H9 (cell line): Measurements from ENCODE around the gene CKB. TPM values are rescaled to one million over a fixed set of nuclear protein-coding genes. Genes with fewer than 3 reads are reported as not detected.
"Not testable (repeated sequence)": the region's sequence is repeated elsewhere in the genome, so short reads cannot be mapped to it uniquely, and the experiment has no call there.

ENCODE experiments used
- DNase-seq: peaks from one replicate; pipeline ENCODE4 v3.0.0-alpha.2; 2017
- H2AFZ ChIP-seq: one replicate; pipeline ENCODE4 v1.6.1; 2013; ENCODE audit warnings: mild to moderate bottlenecking, low read length, control low read depth, moderate library complexity
- H2AK5ac ChIP-seq: 2 replicates; pipeline ENCODE4 v1.6.1; 2013; ENCODE audit warnings: low read length, control low read depth, mixed read lengths; ENCODE audit not compliant: insufficient read length
- H2BK120ac ChIP-seq: one replicate; pipeline ENCODE4 v1.6.1; 2013; ENCODE audit warnings: low read depth, mild to moderate bottlenecking, low read length, control low read depth, inconsistent platforms; ENCODE audit not compliant: poor library complexity, severe bottlenecking
- H2BK12ac ChIP-seq: 2 replicates; pipeline ENCODE4 v1.6.1; 2013; ENCODE audit warnings: low read length, control low read depth, mixed read lengths, low read depth; ENCODE audit not compliant: insufficient read length
- H2BK15ac ChIP-seq: 2 replicates; pipeline ENCODE4 v1.6.1; 2013; ENCODE audit warnings: low read depth, low read length, control low read depth
- H2BK20ac ChIP-seq: one replicate; pipeline ENCODE4 v1.6.1; 2013; ENCODE audit warnings: low read depth, mild to moderate bottlenecking, low read length, control low read depth, inconsistent platforms; ENCODE audit not compliant: poor library complexity, severe bottlenecking
- H2BK5ac ChIP-seq: 2 replicates; pipeline ENCODE4 v1.6.1; 2013; ENCODE audit warnings: low read length, control low read depth, mixed read lengths; ENCODE audit not compliant: insufficient read length
- H3K14ac ChIP-seq: 2 replicates; pipeline ENCODE4 v1.6.1; 2013; ENCODE audit warnings: low read length, control low read depth; ENCODE audit not compliant: insufficient read depth
- H3K18ac ChIP-seq: 2 replicates; pipeline ENCODE4 v1.6.1; 2013; ENCODE audit warnings: low read depth, mild to moderate bottlenecking, mixed read lengths, low read length, control low read depth; ENCODE audit not compliant: insufficient read length
- H3K23ac ChIP-seq: 2 replicates; pipeline ENCODE4 v1.6.1; 2013; ENCODE audit warnings: low read length, control low read depth, mixed read lengths, low read depth; ENCODE audit not compliant: insufficient read length
- H3K23me2 ChIP-seq: 2 replicates; pipeline ENCODE4 v1.6.1; 2013; ENCODE audit warnings: low read depth, mild to moderate bottlenecking, mixed read lengths, low read length, control low read depth; ENCODE audit not compliant: insufficient read length, poor library complexity, severe bottlenecking
- H3K27ac ChIP-seq: 2 replicates; pipeline ENCODE4 v1.5.1; 2013; ENCODE audit warnings: low read length, control low read depth, mixed read lengths, low read depth; ENCODE audit not compliant: insufficient read length
- H3K27me3 ChIP-seq: 2 replicates; pipeline ENCODE4 v1.6.1; 2013; ENCODE audit warnings: low read length, control low read depth, inconsistent platforms; ENCODE audit not compliant: insufficient read depth
- H3K4ac ChIP-seq: 2 replicates; pipeline ENCODE4 v1.6.1; 2013; ENCODE audit warnings: low read depth, mild to moderate bottlenecking, control low read depth, inconsistent platforms, low read length, moderate library complexity
- H3K4me1 ChIP-seq: 2 replicates; pipeline ENCODE4 v1.6.1; 2013; ENCODE audit warnings: low read length, control low read depth, inconsistent platforms; ENCODE audit not compliant: insufficient read depth
- H3K4me2 ChIP-seq: 2 replicates; pipeline ENCODE4 v1.6.1; 2013; ENCODE audit warnings: low read length, control low read depth, mixed read lengths; ENCODE audit not compliant: insufficient read length, insufficient read depth
- H3K56ac ChIP-seq: 2 replicates; pipeline ENCODE4 v1.6.1; 2013; ENCODE audit warnings: low read depth, mild to moderate bottlenecking, mixed read lengths, low read length, control low read depth; ENCODE audit not compliant: insufficient read length
- H3K79me1 ChIP-seq: 2 replicates; pipeline ENCODE4 v1.6.1; 2013; ENCODE audit warnings: low read depth, mild to moderate bottlenecking, moderate library complexity, low read length, control low read depth, inconsistent platforms; ENCODE audit not compliant: insufficient read depth, poor library complexity, severe bottlenecking
- H3K79me2 ChIP-seq: 2 replicates; pipeline ENCODE4 v1.6.1; 2013; ENCODE audit warnings: low read length, control low read depth, inconsistent platforms; ENCODE audit not compliant: insufficient read depth
- H3K9ac ChIP-seq: 2 replicates; pipeline ENCODE4 v1.6.1; 2013; ENCODE audit warnings: low read length, control low read depth, mixed read lengths; ENCODE audit not compliant: insufficient read length; ENCODE audit errors: extremely low read depth
- H3K9me3 ChIP-seq: one replicate; pipeline ENCODE4 v1.6.1; 2013; ENCODE audit warnings: low read depth, low read length, inconsistent platforms; ENCODE audit not compliant: control insufficient read depth
- H3T11ph ChIP-seq: one replicate; pipeline ENCODE4 v1.6.1; 2013; ENCODE audit warnings: mild to moderate bottlenecking, low read length, control low read depth, inconsistent platforms
- H4K20me1 ChIP-seq: one replicate; pipeline ENCODE4 v1.6.1; 2013; ENCODE audit not compliant: control insufficient read depth, insufficient read length, insufficient read depth
- H4K5ac ChIP-seq: 2 replicates; pipeline ENCODE4 v1.6.1; 2013; ENCODE audit warnings: low read depth, mild to moderate bottlenecking, mixed read lengths, low read length, control low read depth; ENCODE audit not compliant: insufficient read length
- H4K8ac ChIP-seq: replicated peaks from 2 replicates; pipeline ENCODE4 v1.6.1; 2013; ENCODE audit warnings: low read length, control low read depth, mixed read lengths, low read depth; ENCODE audit not compliant: insufficient read length
- H4K91ac ChIP-seq: 2 replicates; pipeline ENCODE4 v1.6.1; 2013; ENCODE audit warnings: low read depth, mild to moderate bottlenecking, moderate library complexity, mixed read lengths, low read length, control low read depth; ENCODE audit not compliant: insufficient read length
- H3K27ac Mint-ChIP-seq, 3 experiments: 2 replicates in 2 of 3; 3 replicates in 1 of 3; pipeline ENCODE4 v1.8.0; 2020 to 2021; ENCODE audit warnings: mixed read lengths in 3 of 3, mild to moderate bottlenecking in 1 of 3, moderate library complexity in 1 of 3
- H3K27me3 Mint-ChIP-seq: 2 replicates; pipeline ENCODE4 v1.8.0; 2021; ENCODE audit warnings: low read depth, mild to moderate bottlenecking, moderate library complexity, mixed read lengths
- H3K36me3 Mint-ChIP-seq, 3 experiments: 2 replicates in 2 of 3; 3 replicates in 1 of 3; pipeline ENCODE4 v1.8.0; 2020 to 2021; ENCODE audit warnings: low read depth in 3 of 3, mixed read lengths in 3 of 3; ENCODE audit not compliant: insufficient read depth in 1 of 3
- H3K4me1 Mint-ChIP-seq, 2 experiments: 2 replicates each; pipeline ENCODE4 v1.8.0; 2020; ENCODE audit warnings: mixed read lengths in 2 of 2
- H3K4me3 Mint-ChIP-seq, 2 experiments: 2 replicates in 1 of 2; 3 replicates in 1 of 2; pipeline ENCODE4 v1.8.0; 2020 to 2021; ENCODE audit warnings: mild to moderate bottlenecking in 2 of 2, mixed read lengths in 2 of 2, moderate library complexity in 1 of 2
- H3K9me3 Mint-ChIP-seq, 2 experiments: 2 replicates in 1 of 2; 3 replicates in 1 of 2; pipeline ENCODE4 v1.8.0; 2020; ENCODE audit warnings: mild to moderate bottlenecking in 2 of 2, mixed read lengths in 2 of 2, moderate library complexity in 1 of 2
- WGBS: extraction: QIAGEN DNeasy Blood & Tissue Kit; methylation state at CpG from one replicate; pipeline ENCODE4 v1.1.7; 2013; ENCODE audit warnings: missing lambda C conversion rate, low lambda C conversion rate, mixed read lengths; ENCODE audit not compliant: insufficient read length; ENCODE audit errors: extremely low coverage; 5-methylcytosine and 5-hydroxymethylcytosine counted together
- total RNA-seq: library from RNA; stranded (reverse); gene quantifications from 2 replicates; pipeline ENCODE4 v1.2.1, GENCODE V29; 2021
- TF ChIP-seq, protein P1 (sequence below): fragments of 200-600 bp; sonication (generic); conservative IDR thresholded peaks from 3 replicates; pipeline ENCODE4 v1.8.0; 2021; ENCODE audit warnings: antibody characterized with exemption, mild to moderate bottlenecking

Gene CKB
- total RNA-seq, 1 experiment from 2014 or later: 517 TPM

GRCh38 chr14:103512701-103513611 is 9.7 kb downstream of the CKB start:
- DNase-seq: no peak
- Histone ChIP-seq H3K4me1 (no peaks in the 10 kb centered on the region), H4K8ac (no peak overlapping the region), H3T11ph (no peak overlapping the region), H2BK12ac (no peak overlapping the region), H3K79me1 (no peaks in the 10 kb centered on the region), H3K14ac (no peak overlapping the region), H2BK20ac (no peak overlapping the region), H4K20me1 (no peaks in the 10 kb centered on the region), H3K23ac (no peak overlapping the region), H3K4me2 (no peak overlapping the region), H4K5ac (no peak overlapping the region), H3K27me3 (no peaks in the 10 kb centered on the region), H3K4ac (no peak overlapping the region), H2BK120ac (no peak overlapping the region), H3K9ac (no peak overlapping the region), H2BK15ac (no peak overlapping the region), H3K23me2 (no peaks in the 10 kb centered on the region), H3K79me2 (no peaks in the 10 kb centered on the region), H3K56ac (no peak overlapping the region), H3K9me3 (no peaks in the 10 kb centered on the region), H2AK5ac (no peak overlapping the region), H3K27ac (no peak overlapping the region), H4K91ac (no peak overlapping the region), H2AFZ (no peak overlapping the region), H2BK5ac (no peak overlapping the region), H3K18ac (no peak overlapping the region)
- WGBS: no CpG with 5 or more reads among the region's 25 CpGs
- H3K27me3 Mint-ChIP-seq: no peaks in the 10 kb centered on the region
- TF ChIP-seq, protein P1, sequence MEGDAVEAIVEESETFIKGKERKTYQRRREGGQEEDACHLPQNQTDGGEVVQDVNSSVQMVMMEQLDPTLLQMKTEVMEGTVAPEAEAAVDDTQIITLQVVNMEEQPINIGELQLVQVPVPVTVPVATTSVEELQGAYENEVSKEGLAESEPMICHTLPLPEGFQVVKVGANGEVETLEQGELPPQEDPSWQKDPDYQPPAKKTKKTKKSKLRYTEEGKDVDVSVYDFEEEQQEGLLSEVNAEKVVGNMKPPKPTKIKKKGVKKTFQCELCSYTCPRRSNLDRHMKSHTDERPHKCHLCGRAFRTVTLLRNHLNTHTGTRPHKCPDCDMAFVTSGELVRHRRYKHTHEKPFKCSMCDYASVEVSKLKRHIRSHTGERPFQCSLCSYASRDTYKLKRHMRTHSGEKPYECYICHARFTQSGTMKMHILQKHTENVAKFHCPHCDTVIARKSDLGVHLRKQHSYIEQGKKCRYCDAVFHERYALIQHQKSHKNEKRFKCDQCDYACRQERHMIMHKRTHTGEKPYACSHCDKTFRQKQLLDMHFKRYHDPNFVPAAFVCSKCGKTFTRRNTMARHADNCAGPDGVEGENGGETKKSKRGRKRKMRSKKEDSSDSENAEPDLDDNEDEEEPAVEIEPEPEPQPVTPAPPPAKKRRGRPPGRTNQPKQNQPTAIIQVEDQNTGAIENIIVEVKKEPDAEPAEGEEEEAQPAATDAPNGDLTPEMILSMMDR: no peak
- peaks cover 4 to 25% (median 17%) of the 10 kb centered on the region in 3 experiments for H3K36me3 Mint-ChIP-seq
- H3K4me3 Mint-ChIP-seq: no peak overlapping the region
- peak overlapping the region in 1 of 3 experiments; percentile 87; a peak in 1 of 7 replicates for H3K27ac Mint-ChIP-seq
- H3K4me1 Mint-ChIP-seq: peaks cover 2 to 13% of the 10 kb centered on the region in 2 experiments
- H3K9me3 Mint-ChIP-seq: no peaks in the 10 kb centered on the region

GRCh38 chr14:103512180-103512579 is 10.4 kb downstream of the CKB start:
- WGBS: no CpG with 5 or more reads among the region's 8 CpGs
- H4K91ac ChIP-seq, H3K23ac ChIP-seq, H2BK120ac ChIP-seq, H3K4ac ChIP-seq, H4K8ac ChIP-seq, H3K27ac Mint-ChIP-seq, H3K56ac ChIP-seq, H3K9me3 ChIP-seq, H2BK20ac ChIP-seq, H3K14ac ChIP-seq, H3K23me2 ChIP-seq, H3K4me2 ChIP-seq, H3K27me3 ChIP-seq, H4K5ac ChIP-seq, H3K4me3 Mint-ChIP-seq, H3K9ac ChIP-seq, H3K79me1 ChIP-seq, H2AK5ac ChIP-seq, H3K18ac ChIP-seq, H2BK12ac ChIP-seq, H3K4me1 Mint-ChIP-seq, H4K20me1 ChIP-seq, H3T11ph ChIP-seq, H3K9me3 Mint-ChIP-seq, H3K79me2 ChIP-seq, H3K4me1 ChIP-seq, DNase-seq, H2BK15ac ChIP-seq, H3K27me3 Mint-ChIP-seq, H2BK5ac ChIP-seq, H3K27ac ChIP-seq, H2AFZ ChIP-seq: not testable (repeated sequence)
- peaks cover 4 to 33% (median 17%) of the 10 kb centered on the region in 3 experiments for H3K36me3 Mint-ChIP-seq
